AG09319 (cell line): ENCODE data around the gene PRDM8.

ENCODE experiments used
- DNase-seq: peaks from one replicate; pipeline ENCODE4 v3.0.0-alpha.2; 2010; ENCODE audit warnings: low read depth; ENCODE audit errors: extremely low read depth
- CTCF ChIP-seq: IDR thresholded peaks from 2 replicates; pipeline ENCODE4 v1.5.1; 2011; ENCODE audit warnings: low read depth, mild to moderate bottlenecking, inconsistent platforms, low read length, moderate library complexity

PRDM8 gene

GRCh38 chr4:80208610-80209339 lies 11.5 kb downstream of the PRDM8 start:
- no peak for DNase-seq
- no peak for TF ChIP-seq CTCF

GRCh38 chr4:80209340-80209701 lies 12.0 kb downstream of the PRDM8 start:
- TF ChIP-seq CTCF = no peak
- no peak for DNase-seq

- no peak for TF ChIP-seq CTCF
- no peak for DNase-seq
Measured at GRCh38 chr4:80210549-80210948, 13.2 kb downstream of the PRDM8 start.

GRCh38 chr4:80213117-80213815 lies 16.0 kb downstream of the PRDM8 start:
- no peak for TF ChIP-seq CTCF
- DNase-seq = no peak

GRCh38 chr4:80215449-80216052 lies 18.2 kb downstream of the PRDM8 start:
- peak; percentile 54 for TF ChIP-seq CTCF
- no peak for DNase-seq

- no peak for DNase-seq
- no peak for TF ChIP-seq CTCF
Measured at GRCh38 chr4:80216100-80216761, 18.9 kb downstream of the PRDM8 start.
